Activated naive CD4-positive, alpha-beta T cell (primary cell): ENCODE results near the gene BAK1.
"Not testable (repeated sequence)": the region's sequence is repeated elsewhere in the genome, so short reads cannot be mapped to it uniquely, and the experiment has no call there.

Source experiments
- DNase-seq, 4 experiments: peaks; one replicate each; lab custom pipeline; 2025; lab: John Stamatoyannopoulos, UW

The BAK1 gene

GRCh38 chr6:33551538-33551937, 28.5 kb downstream of the BAK1 start:
- no peak for DNase-seq

DNA sequence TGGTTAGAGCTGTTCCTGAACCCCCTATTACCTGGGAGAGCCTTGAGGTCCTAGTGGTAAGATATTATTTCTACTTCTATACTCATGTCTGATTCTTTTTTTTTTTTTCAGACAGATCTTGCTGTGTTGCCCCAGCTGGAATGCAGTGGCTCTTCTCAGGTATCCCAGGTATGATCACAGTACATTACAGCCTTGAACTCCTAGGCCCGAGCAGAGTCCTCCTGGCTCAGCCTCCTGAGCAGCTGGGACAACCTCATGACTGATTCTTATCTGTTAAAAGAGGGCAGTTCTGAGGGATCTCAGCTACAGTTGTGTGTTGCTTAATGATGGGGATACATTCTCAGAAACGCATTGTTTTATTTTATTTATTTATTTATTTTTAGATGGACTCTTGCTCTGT, 30.2 kb downstream of the BAK1 start:
- no peak for DNase-seq

DNA sequence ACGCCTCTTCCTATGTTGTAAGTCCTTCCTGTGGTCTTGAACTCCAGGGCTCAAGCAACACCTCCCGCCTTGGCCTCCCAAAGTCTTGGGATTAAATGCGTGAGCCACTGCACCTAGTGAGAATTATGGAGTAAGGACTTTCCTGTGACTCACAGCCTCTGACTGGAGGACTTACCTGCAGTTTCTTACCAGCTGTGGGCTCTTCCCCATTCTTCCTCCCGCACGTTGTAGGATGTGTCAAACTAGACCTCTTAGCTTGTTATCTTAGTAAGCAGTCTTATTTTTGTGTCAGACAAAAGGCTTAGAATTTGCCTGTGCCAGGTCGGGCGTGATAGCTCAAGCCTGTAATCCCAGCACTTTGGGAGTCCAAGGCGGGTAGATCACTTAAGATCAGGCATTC, 30.9 kb downstream of the BAK1 start:
- no peak for DNase-seq

GRCh38 chr6:33547499-33547898, 32.6 kb downstream of the BAK1 start:
- no peak for DNase-seq

DNA sequence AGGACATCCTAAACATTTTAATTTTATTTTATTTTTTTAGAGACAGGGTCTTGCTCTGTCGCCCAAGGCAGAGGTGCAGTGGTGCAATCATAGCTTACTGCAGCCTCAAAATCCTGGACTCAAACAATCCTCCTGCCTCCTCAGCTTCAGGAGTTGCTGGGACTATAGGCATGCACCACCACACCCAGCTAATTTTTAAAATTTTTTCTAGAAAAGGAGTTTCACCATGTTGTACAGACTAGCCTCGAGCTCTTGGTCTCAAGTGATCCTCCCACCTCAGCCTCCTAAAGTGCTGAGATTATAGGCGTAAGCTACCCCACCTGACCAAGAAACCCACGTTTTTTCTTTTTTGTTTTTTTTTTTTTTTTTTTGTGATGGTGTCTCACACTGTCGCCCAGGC, 33.3 kb downstream of the BAK1 start:
- no peak for DNase-seq

- not testable (repeated sequence) for DNase-seq
These were observed 34.8 kb downstream of the BAK1 start for GRCh38 chr6:33545292-33545691.

GRCh38 chr6:33543116-33543515, 37.0 kb downstream of the BAK1 start:
- no peak for DNase-seq

DNA sequence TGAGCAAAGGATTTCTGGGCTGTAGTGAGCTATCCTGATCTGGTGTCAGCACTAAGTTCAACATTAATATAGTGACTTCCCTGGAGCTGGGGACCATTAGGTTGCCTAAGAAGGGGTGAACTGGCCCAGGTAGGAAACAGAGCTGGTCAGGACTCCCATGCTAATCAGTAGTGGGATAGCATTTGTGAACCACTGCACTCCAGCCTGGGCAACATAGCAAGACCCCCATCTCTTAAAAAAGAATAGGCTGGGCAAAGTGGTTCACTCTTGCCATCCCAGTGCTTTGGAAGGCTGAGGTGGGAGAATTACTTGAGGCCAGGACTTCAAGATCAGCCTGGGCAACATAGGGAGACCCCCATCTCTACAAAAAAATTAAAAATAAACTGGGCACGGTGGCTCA, 39.3 kb downstream of the BAK1 start:
- DNase-seq, result no peak

DNA sequence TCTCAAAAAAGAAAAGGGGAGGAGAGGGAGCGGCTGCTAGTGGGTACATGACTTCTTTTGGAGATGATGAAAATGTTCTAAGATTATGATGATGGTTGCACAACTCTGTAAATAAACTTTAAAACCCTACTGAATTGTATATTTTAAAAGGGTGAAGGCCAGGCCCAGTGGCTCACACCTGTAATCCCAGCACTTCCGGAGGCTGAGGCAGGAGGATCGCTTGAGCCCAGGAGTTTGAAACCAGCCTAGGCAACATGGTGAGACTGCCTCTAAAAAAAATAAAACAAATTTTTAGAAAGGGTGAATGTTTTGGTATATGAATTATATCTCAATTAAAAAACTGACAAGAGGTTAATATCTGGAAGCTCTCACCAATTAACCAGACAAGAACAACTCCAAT, 45.4 kb downstream of the BAK1 start:
- DNase-seq, result no peak

- DNase-seq, result peak in 3 of 4 experiments; percentile 11 to 49 (median 42)
These were observed 46.8 kb downstream of the BAK1 start for GRCh38 chr6:33533163-33533869.

DNA sequence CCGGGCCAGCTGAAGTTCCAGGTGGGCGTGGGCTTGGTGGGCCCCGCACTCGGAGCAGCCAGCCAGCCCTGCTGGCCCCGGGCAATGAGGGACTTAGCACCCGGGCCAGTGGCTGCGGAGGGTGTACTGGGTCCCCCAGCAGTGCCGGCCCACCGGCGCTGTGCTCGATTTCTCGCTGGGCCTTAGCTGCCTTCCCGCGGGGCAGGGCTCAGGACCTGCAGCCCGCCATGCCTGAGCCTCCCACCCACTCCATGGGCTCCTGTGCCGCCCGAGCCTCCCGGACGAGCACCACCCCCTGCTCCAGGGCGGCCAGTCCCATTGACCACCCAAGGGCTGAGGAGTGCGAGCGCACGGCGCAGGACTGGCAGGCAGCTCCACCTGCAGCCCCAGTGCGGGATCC, 47.6 kb downstream of the BAK1 start:
- DNase-seq, result not testable (repeated sequence)

DNA sequence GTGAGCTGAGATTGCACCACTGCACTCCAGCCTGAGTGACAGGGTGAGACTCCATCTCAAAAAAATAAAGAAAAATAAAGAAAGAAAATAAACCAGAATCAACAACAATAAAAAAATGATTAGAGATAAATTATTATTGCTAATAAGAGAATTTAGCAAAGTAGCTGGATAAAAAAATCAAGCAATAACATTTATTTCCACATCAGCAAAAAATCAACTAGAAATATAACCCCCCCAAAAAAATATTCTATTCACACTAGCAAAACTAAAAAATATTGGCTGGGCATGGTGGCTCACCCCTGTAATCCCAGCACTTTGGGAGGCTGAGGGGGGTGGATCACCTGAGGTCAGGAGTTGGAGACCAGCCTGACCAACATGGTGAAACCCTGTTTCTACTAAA, 49.5 kb downstream of the BAK1 start:
- not testable (repeated sequence) for DNase-seq
